H9 (cell line): ENCODE results near the gene TSPAN32. TPM values are rescaled to one million over a fixed set of nuclear protein-coding genes. Genes with fewer than 3 reads are reported as not detected.

ENCODE experiments used
- DNase-seq: peaks from one replicate; pipeline ENCODE4 v3.0.0-alpha.2; 2017
- H2AFZ ChIP-seq: one replicate; pipeline ENCODE4 v1.6.1; 2013; ENCODE audit warnings: mild to moderate bottlenecking, low read length, control low read depth, moderate library complexity
- H2AK5ac ChIP-seq: 2 replicates; pipeline ENCODE4 v1.6.1; 2013; ENCODE audit warnings: low read length, control low read depth, mixed read lengths; ENCODE audit not compliant: insufficient read length
- H2BK120ac ChIP-seq: one replicate; pipeline ENCODE4 v1.6.1; 2013; ENCODE audit warnings: low read depth, mild to moderate bottlenecking, low read length, control low read depth, inconsistent platforms; ENCODE audit not compliant: poor library complexity, severe bottlenecking
- H2BK12ac ChIP-seq: 2 replicates; pipeline ENCODE4 v1.6.1; 2013; ENCODE audit warnings: low read length, control low read depth, mixed read lengths, low read depth; ENCODE audit not compliant: insufficient read length
- H2BK15ac ChIP-seq: 2 replicates; pipeline ENCODE4 v1.6.1; 2013; ENCODE audit warnings: low read depth, low read length, control low read depth
- H2BK20ac ChIP-seq: one replicate; pipeline ENCODE4 v1.6.1; 2013; ENCODE audit warnings: low read depth, mild to moderate bottlenecking, low read length, control low read depth, inconsistent platforms; ENCODE audit not compliant: poor library complexity, severe bottlenecking
- H2BK5ac ChIP-seq: 2 replicates; pipeline ENCODE4 v1.6.1; 2013; ENCODE audit warnings: low read length, control low read depth, mixed read lengths; ENCODE audit not compliant: insufficient read length
- H3K14ac ChIP-seq: 2 replicates; pipeline ENCODE4 v1.6.1; 2013; ENCODE audit warnings: low read length, control low read depth; ENCODE audit not compliant: insufficient read depth
- H3K18ac ChIP-seq: 2 replicates; pipeline ENCODE4 v1.6.1; 2013; ENCODE audit warnings: low read depth, mild to moderate bottlenecking, mixed read lengths, low read length, control low read depth; ENCODE audit not compliant: insufficient read length
- H3K23ac ChIP-seq: 2 replicates; pipeline ENCODE4 v1.6.1; 2013; ENCODE audit warnings: low read length, control low read depth, mixed read lengths, low read depth; ENCODE audit not compliant: insufficient read length
- H3K23me2 ChIP-seq: 2 replicates; pipeline ENCODE4 v1.6.1; 2013; ENCODE audit warnings: low read depth, mild to moderate bottlenecking, mixed read lengths, low read length, control low read depth; ENCODE audit not compliant: insufficient read length, poor library complexity, severe bottlenecking
- H3K27ac ChIP-seq: 2 replicates; pipeline ENCODE4 v1.5.1; 2013; ENCODE audit warnings: low read length, control low read depth, mixed read lengths, low read depth; ENCODE audit not compliant: insufficient read length
- H3K27me3 ChIP-seq: 2 replicates; pipeline ENCODE4 v1.6.1; 2013; ENCODE audit warnings: low read length, control low read depth, inconsistent platforms; ENCODE audit not compliant: insufficient read depth
- H3K4ac ChIP-seq: 2 replicates; pipeline ENCODE4 v1.6.1; 2013; ENCODE audit warnings: low read depth, mild to moderate bottlenecking, control low read depth, inconsistent platforms, low read length, moderate library complexity
- H3K4me1 ChIP-seq: 2 replicates; pipeline ENCODE4 v1.6.1; 2013; ENCODE audit warnings: low read length, control low read depth, inconsistent platforms; ENCODE audit not compliant: insufficient read depth
- H3K4me2 ChIP-seq: 2 replicates; pipeline ENCODE4 v1.6.1; 2013; ENCODE audit warnings: low read length, control low read depth, mixed read lengths; ENCODE audit not compliant: insufficient read length, insufficient read depth
- H3K56ac ChIP-seq: 2 replicates; pipeline ENCODE4 v1.6.1; 2013; ENCODE audit warnings: low read depth, mild to moderate bottlenecking, mixed read lengths, low read length, control low read depth; ENCODE audit not compliant: insufficient read length
- H3K79me1 ChIP-seq: 2 replicates; pipeline ENCODE4 v1.6.1; 2013; ENCODE audit warnings: low read depth, mild to moderate bottlenecking, moderate library complexity, low read length, control low read depth, inconsistent platforms; ENCODE audit not compliant: insufficient read depth, poor library complexity, severe bottlenecking
- H3K79me2 ChIP-seq: 2 replicates; pipeline ENCODE4 v1.6.1; 2013; ENCODE audit warnings: low read length, control low read depth, inconsistent platforms; ENCODE audit not compliant: insufficient read depth
- H3K9ac ChIP-seq: 2 replicates; pipeline ENCODE4 v1.6.1; 2013; ENCODE audit warnings: low read length, control low read depth, mixed read lengths; ENCODE audit not compliant: insufficient read length; ENCODE audit errors: extremely low read depth
- H3K9me3 ChIP-seq: one replicate; pipeline ENCODE4 v1.6.1; 2013; ENCODE audit warnings: low read depth, low read length, inconsistent platforms; ENCODE audit not compliant: control insufficient read depth
- H3T11ph ChIP-seq: one replicate; pipeline ENCODE4 v1.6.1; 2013; ENCODE audit warnings: mild to moderate bottlenecking, low read length, control low read depth, inconsistent platforms
- H4K20me1 ChIP-seq: one replicate; pipeline ENCODE4 v1.6.1; 2013; ENCODE audit not compliant: control insufficient read depth, insufficient read length, insufficient read depth
- H4K5ac ChIP-seq: 2 replicates; pipeline ENCODE4 v1.6.1; 2013; ENCODE audit warnings: low read depth, mild to moderate bottlenecking, mixed read lengths, low read length, control low read depth; ENCODE audit not compliant: insufficient read length
- H4K8ac ChIP-seq: replicated peaks from 2 replicates; pipeline ENCODE4 v1.6.1; 2013; ENCODE audit warnings: low read length, control low read depth, mixed read lengths, low read depth; ENCODE audit not compliant: insufficient read length
- H4K91ac ChIP-seq: 2 replicates; pipeline ENCODE4 v1.6.1; 2013; ENCODE audit warnings: low read depth, mild to moderate bottlenecking, moderate library complexity, mixed read lengths, low read length, control low read depth; ENCODE audit not compliant: insufficient read length
- H3K27ac Mint-ChIP-seq, 3 experiments: 2 replicates in 2 of 3; 3 replicates in 1 of 3; pipeline ENCODE4 v1.8.0; 2020 to 2021; ENCODE audit warnings: mixed read lengths in 3 of 3, mild to moderate bottlenecking in 1 of 3, moderate library complexity in 1 of 3
- H3K27me3 Mint-ChIP-seq: 2 replicates; pipeline ENCODE4 v1.8.0; 2021; ENCODE audit warnings: low read depth, mild to moderate bottlenecking, moderate library complexity, mixed read lengths
- H3K36me3 Mint-ChIP-seq, 3 experiments: 2 replicates in 2 of 3; 3 replicates in 1 of 3; pipeline ENCODE4 v1.8.0; 2020 to 2021; ENCODE audit warnings: low read depth in 3 of 3, mixed read lengths in 3 of 3; ENCODE audit not compliant: insufficient read depth in 1 of 3
- H3K4me1 Mint-ChIP-seq, 2 experiments: 2 replicates each; pipeline ENCODE4 v1.8.0; 2020; ENCODE audit warnings: mixed read lengths in 2 of 2
- H3K4me3 Mint-ChIP-seq, 2 experiments: 2 replicates in 1 of 2; 3 replicates in 1 of 2; pipeline ENCODE4 v1.8.0; 2020 to 2021; ENCODE audit warnings: mild to moderate bottlenecking in 2 of 2, mixed read lengths in 2 of 2, moderate library complexity in 1 of 2
- H3K9me3 Mint-ChIP-seq, 2 experiments: 2 replicates in 1 of 2; 3 replicates in 1 of 2; pipeline ENCODE4 v1.8.0; 2020; ENCODE audit warnings: mild to moderate bottlenecking in 2 of 2, mixed read lengths in 2 of 2, moderate library complexity in 1 of 2
- CTCF ChIP-seq: fragments of 200-600 bp; sonication (generic); conservative IDR thresholded peaks from 3 replicates; pipeline ENCODE4 v1.8.0; 2021; ENCODE audit warnings: antibody characterized with exemption, mild to moderate bottlenecking
- WGBS: extraction: QIAGEN DNeasy Blood & Tissue Kit; methylation state at CpG from one replicate; pipeline ENCODE4 v1.1.7; 2013; ENCODE audit warnings: missing lambda C conversion rate, low lambda C conversion rate, mixed read lengths; ENCODE audit not compliant: insufficient read length; ENCODE audit errors: extremely low coverage; 5-methylcytosine and 5-hydroxymethylcytosine counted together
- total RNA-seq: library from RNA; stranded (reverse); gene quantifications from 2 replicates; pipeline ENCODE4 v1.2.1, GENCODE V29; 2021

TSPAN32 gene
- total RNA-seq, 1 experiment from 2014 or later, result not detected

GRCh38 chr11:2298131-2298794, 3.5 kb upstream of the TSPAN32 start:
- no peak overlapping the region for H3T11ph ChIP-seq
- H2AFZ ChIP-seq, result no peak overlapping the region
- no peak overlapping the region for H4K8ac ChIP-seq
- H2BK15ac ChIP-seq, result no peak overlapping the region
- H2BK20ac ChIP-seq, result no peak overlapping the region
- H2BK12ac ChIP-seq, result no peak overlapping the region
- no peak overlapping the region for H4K91ac ChIP-seq
- no peak overlapping the region for H3K14ac ChIP-seq
- no peak overlapping the region for H3K4me3 Mint-ChIP-seq
- no peaks in the 10 kb centered on the region for H3K36me3 Mint-ChIP-seq
- no peak overlapping the region for H4K5ac ChIP-seq
- no CpG with 5 or more reads among the region's 14 CpGs for WGBS
- H3K27me3 Mint-ChIP-seq, result peaks cover 39% of the 10 kb centered on the region
- H3K23me2 ChIP-seq, result no peaks in the 10 kb centered on the region
- no peak for DNase-seq
- no peak overlapping the region for H3K27ac Mint-ChIP-seq
- H3K79me2 ChIP-seq, result no peaks in the 10 kb centered on the region
- no peak overlapping the region for H2AK5ac ChIP-seq
- no peaks in the 10 kb centered on the region; the same call in 1 of the 2 replicates for H3K27me3 ChIP-seq
- H3K23ac ChIP-seq, result no peak overlapping the region
- H3K9me3 ChIP-seq, result no peaks in the 10 kb centered on the region
- no peak overlapping the region for H3K9ac ChIP-seq
- H3K9me3 Mint-ChIP-seq, result no peaks in the 10 kb centered on the region
- H2BK5ac ChIP-seq, result no peak overlapping the region
- no peaks in the 10 kb centered on the region for H3K4me1 ChIP-seq
- H2BK120ac ChIP-seq, result no peak overlapping the region
- H3K79me1 ChIP-seq, result no peaks in the 10 kb centered on the region
- no peak overlapping the region for H3K27ac ChIP-seq
- H3K4me2 ChIP-seq, result no peak overlapping the region
- H3K4me1 Mint-ChIP-seq, result no peaks in the 10 kb centered on the region
- no peak overlapping the region for H3K4ac ChIP-seq
- H3K18ac ChIP-seq, result no peak overlapping the region
- no peak overlapping the region for H3K56ac ChIP-seq
- H4K20me1 ChIP-seq, result no peaks in the 10 kb centered on the region
- no peak for TF ChIP-seq CTCF
